Stomach (tissue), 9 donors: ENCODE measurements around the gene RDH14. TPM values are rescaled to one million over a fixed set of nuclear protein-coding genes. Genes with fewer than 3 reads are reported as not detected.

Source experiments
- DNase-seq, 2 donors: peaks; one replicate each; pipeline versions ENCODE4 v3.0.0 to v3.0.0-alpha.2; 2013 to 2019
- H3K27ac ChIP-seq, 5 donors: fragments of 200-600 bp in 4 of 5; sonication (generic) in 4 of 5; one replicate each; pipeline ENCODE4 v1.5.1; 2013 to 2019; ENCODE audit warnings: mild to moderate bottlenecking in 1 of 5, moderate library complexity in 1 of 5
- H3K27me3 ChIP-seq, 3 donors: fragments of 200-600 bp; sonication (generic); one replicate each; pipeline ENCODE4 v1.5.1; 2017 to 2019; ENCODE audit warnings: mixed run types in 1 of 3
- H3K36me3 ChIP-seq, 4 donors: fragments of 200-600 bp; sonication (generic); 1 replicate in 3 of 4; 2 replicates in 1 of 4; pipeline ENCODE4 v1.5.1; 2016 to 2019
- H3K4me1 ChIP-seq, 4 donors: fragments of 200-600 bp; sonication (generic); one replicate each; pipeline ENCODE4 v1.5.1; 2016 to 2019
- H3K4me3 ChIP-seq, 4 donors: fragments of 200-600 bp; sonication (generic) in 3 of 4; one replicate each; pipeline ENCODE4 v1.5.1; 2016 to 2019; ENCODE audit warnings: mild to moderate bottlenecking in 1 of 4
- H3K9me3 ChIP-seq, 4 donors: fragments of 200-600 bp; sonication (generic); one replicate each; pipeline ENCODE4 v1.5.1; 2016 to 2019
- CTCF ChIP-seq, 7 experiments: fragments of 450-650 bp in 4 of 7; fragments of 200-600 bp in 3 of 7; sonication (generic) in 3 of 7; IDR thresholded peaks; one replicate each; pipeline ENCODE4 v1.5.1; 2016 to 2019; ENCODE audit warnings: antibody characterized with exemption in 7 of 7, control low read depth in 2 of 7, mild to moderate bottlenecking in 1 of 7
- EP300 ChIP-seq: sonication (generic); formaldehyde crosslinking; IDR thresholded peaks from one replicate; pipeline ENCODE4 v1.6.1; 2017; ENCODE audit warnings: antibody characterized with exemption
- POLR2A ChIP-seq, 4 donors: fragments of 450-650 bp; IDR thresholded peaks; one replicate each; pipeline ENCODE4 v1.6.1; 2016; ENCODE audit warnings: antibody characterized with exemption in 4 of 4, control low read depth in 2 of 4, mild to moderate bottlenecking in 1 of 4, moderate library complexity in 1 of 4
- POLR2AphosphoS5 ChIP-seq, 3 donors: sonication (generic); formaldehyde crosslinking; IDR thresholded peaks; one replicate each; pipeline ENCODE4 v1.6.1; 2016; ENCODE audit warnings: antibody characterized with exemption in 3 of 3
- WGBS, 5 donors: extraction: QIAGEN DNeasy Blood & Tissue Kit in 3 of 5; methylation state at CpG; one replicate each; pipeline versions ENCODE4 v1.1.5 to v1.1.7; 2013 to 2018; 5-methylcytosine and 5-hydroxymethylcytosine counted together
- intact Hi-C: fragments of 100-400 bp; cut with DNase I; formaldehyde crosslinking; loops from one replicate; pipeline ENCODE4 v1.15.1; 2023; ENCODE audit warnings: low total_unique reads
- polyA plus RNA-seq, 3 donors: library from polyadenylated mRNA; stranded (reverse); fragments of 200-250 nt; gene quantifications; one replicate each; pipeline ENCODE4 v1.2.3, GENCODE V29; 2013
- total RNA-seq, 5 donors: library from RNA; depleted of rRNA; stranded (reverse); fragments of >200 nt; gene quantifications; one replicate each; pipeline versions ENCODE4 v1.1.0 to v1.2.3, GENCODE V29; 2014 to 2016
- donor health status: healthy with polysubstance abuse.
- donor health status: Bipolar disorder and iron deficiency.
- donor health status: healthy.

The RDH14 gene
- total and polyA plus RNA-seq, 8 donors = 13.3 to 66.1 (median 34.9) TPM; not detected in 1

GRCh38 chr2:18560797-18561085 lies 288 bp upstream of the RDH14 start:
- peak overlapping the region; percentile 61 to 93 (median 87) for H3K4me3 ChIP-seq
- intact Hi-C loops = no loop called here
- peak overlapping the region; percentile 94 to 99 (median 98) for H3K27ac ChIP-seq
- DNase-seq = no peak
- H3K4me1 ChIP-seq = peaks cover 22 to 49% (median 34%) of the 10 kb centered on the region in 4 donors
- H3K27me3 ChIP-seq = no peaks in the 10 kb centered on the region
- peaks cover 0 to 10% (median 6%) of the 10 kb centered on the region in 4 donors for H3K9me3 ChIP-seq
- H3K36me3 ChIP-seq = peaks cover 0 to 14% (median 10%) of the 10 kb centered on the region in 4 donors
- WGBS, 5 donors = 0 to 3% (median 2%) methylated on average over 3 of the region's 3 CpGs
- no peak for TF ChIP-seq POLR2A (IDR thresholded peaks at IDR 0.05)
- TF ChIP-seq CTCF (IDR thresholded peaks at IDR 0.05) = no peak
- TF ChIP-seq POLR2AphosphoS5 (IDR thresholded peaks at IDR 0.05) = no peak
- TF ChIP-seq EP300 = no peak

- Histone ChIP-seq H3K36me3 (peaks cover 3 to 20% (median 19%) of the 10 kb centered on the region in 4 donors), H3K4me3 (peak overlapping the region; percentile 61 to 93 (median 87)), H3K4me1 (peaks cover 22 to 53% (median 34%) of the 10 kb centered on the region in 4 donors), H3K27me3 (no peaks in the 10 kb centered on the region), H3K27ac (peak overlapping the region; percentile 94 to 99 (median 98)), H3K9me3 (peaks cover 0 to 10% (median 6%) of the 10 kb centered on the region in 4 donors)
- intact Hi-C loops = no loop called here
- TF ChIP-seq EP300 = no peak
- no peak for TF ChIP-seq CTCF (IDR thresholded peaks at IDR 0.05)
- TF ChIP-seq POLR2A (IDR thresholded peaks at IDR 0.05) = no peak
- no peak for TF ChIP-seq POLR2AphosphoS5 (IDR thresholded peaks at IDR 0.05)
- DNase-seq = no peak
- 0 to 2% (median 1%) methylated on average over 11 of the region's 11 CpGs for WGBS, 5 donors
Observed at GRCh38 chr2:18559531-18560030, 872 bp downstream of the RDH14 start.

GRCh38 chr2:18558458-18558857 lies 2.0 kb downstream of the RDH14 start:
- no peak for TF ChIP-seq POLR2A (IDR thresholded peaks at IDR 0.05)
- TF ChIP-seq EP300 = no peak
- TF ChIP-seq POLR2AphosphoS5 (IDR thresholded peaks at IDR 0.05) = no peak
- TF ChIP-seq CTCF (IDR thresholded peaks at IDR 0.05) = no peak
- WGBS, 5 donors = 37 to 70% (median 53%) methylated on average over 1 of the region's 1 CpG
- H3K27me3 ChIP-seq = no peaks in the 10 kb centered on the region
- peak overlapping the region in 2 of 5 donors; percentile 98 to 99 for H3K27ac ChIP-seq
- DNase-seq = no peak
- peak overlapping the region in 2 of 4 donors; percentile 61 to 82 for H3K4me3 ChIP-seq
- intact Hi-C loops = no loop called here
- no peaks in the 10 kb centered on the region for H3K9me3 ChIP-seq
- peaks cover 22 to 64% (median 34%) of the 10 kb centered on the region in 4 donors for H3K4me1 ChIP-seq
- H3K36me3 ChIP-seq = peaks cover 3 to 20% (median 19%) of the 10 kb centered on the region in 4 donors

GRCh38 chr2:18557121-18557520 lies 3.3 kb downstream of the RDH14 start:
- intact Hi-C loops = no loop called here
- TF ChIP-seq CTCF (IDR thresholded peaks at IDR 0.05) = no peak
- no peak for TF ChIP-seq POLR2A (IDR thresholded peaks at IDR 0.05)
- TF ChIP-seq EP300 = no peak
- no peak for TF ChIP-seq POLR2AphosphoS5 (IDR thresholded peaks at IDR 0.05)
- Histone ChIP-seq H3K27ac (no peak overlapping the region), H3K4me3 (no peak overlapping the region), H3K9me3 (no peaks in the 10 kb centered on the region), H3K4me1 (peaks cover 29 to 78% (median 42%) of the 10 kb centered on the region in 4 donors), H3K27me3 (no peaks in the 10 kb centered on the region), H3K36me3 (peaks cover 3 to 20% (median 19%) of the 10 kb centered on the region in 4 donors)
- WGBS, 5 donors = 77 to 88% (median 79%) methylated on average over 2 of the region's 2 CpGs
- no peak for DNase-seq
